HepG2 (cell line): ENCODE measurements around the gene PRUNE1. TPM values are rescaled to one million over a fixed set of nuclear protein-coding genes. Genes with fewer than 3 reads are reported as not detected.

Experiments
- ATF1 ChIP-seq: IDR thresholded peaks from 2 replicates; pipeline ENCODE4 v1.6.1; 2016; ENCODE audit warnings: mild to moderate bottlenecking, control low read depth
- DNMT1 ChIP-seq: sonication (generic); formaldehyde crosslinking; IDR thresholded peaks from 2 replicates; pipeline ENCODE4 v1.5.1; 2020; ENCODE audit warnings: mild to moderate bottlenecking, missing genetic modification reagents
- KAT7 ChIP-seq: IDR thresholded peaks from 2 replicates; pipeline ENCODE4 v1.6.1; 2018; ENCODE audit warnings: borderline replicate concordance, missing compliant biosample characterization
- NBN ChIP-seq: fragments of 450-650 bp; conservative IDR thresholded peaks from 2 replicates; pipeline ENCODE4 v1.6.1; 2017
- PITX1 ChIP-seq: sonication (generic); formaldehyde crosslinking; IDR thresholded peaks from 2 replicates; pipeline ENCODE4 v1.5.1; 2020; ENCODE audit warnings: mild to moderate bottlenecking, missing genetic modification reagents
- PPARG ChIP-seq: conservative IDR thresholded peaks from 2 replicates; pipeline ENCODE4 v1.6.1; 2016; ENCODE audit warnings: missing biosample characterization, missing genetic modification reagents
- RBAK ChIP-seq: sonication (generic); formaldehyde crosslinking; IDR thresholded peaks from 2 replicates; pipeline ENCODE4 v1.5.1; 2020; ENCODE audit warnings: mild to moderate bottlenecking, missing genetic modification reagents
- RCOR2 ChIP-seq: IDR thresholded peaks from 2 replicates; pipeline ENCODE4 v1.6.1; 2016; ENCODE audit warnings: missing biosample characterization, missing genetic modification reagents
- RFX3 ChIP-seq: IDR thresholded peaks from 2 replicates; pipeline ENCODE4 v1.6.1; 2016; ENCODE audit warnings: missing biosample characterization, missing genetic modification reagents
- SMAD9 ChIP-seq: sonication (generic); formaldehyde crosslinking; IDR thresholded peaks from 2 replicates; pipeline ENCODE4 v1.5.1; 2020; ENCODE audit warnings: mild to moderate bottlenecking, missing genetic modification reagents
- SMARCE1 ChIP-seq: fragments of 450-650 bp; IDR thresholded peaks from 2 replicates; pipeline ENCODE4 v1.6.1; 2017; ENCODE audit warnings: borderline replicate concordance
- SUZ12 ChIP-seq: fragments of 150-350 bp; IDR thresholded peaks from 2 replicates; pipeline ENCODE4 v1.6.1; 2014; ENCODE audit warnings: low read depth, low read length
- TBP ChIP-seq: sonication (generic); formaldehyde crosslinking; IDR thresholded peaks from 2 replicates; pipeline ENCODE4 v1.5.0; 2020; ENCODE audit warnings: missing genetic modification reagents
- TMF1 ChIP-seq: sonication (generic); formaldehyde crosslinking; IDR thresholded peaks from 2 replicates; pipeline ENCODE4 v1.8.1; 2022; ENCODE audit warnings: low read depth, missing genetic modification reagents
- ZBTB20 ChIP-seq: sonication (generic); formaldehyde crosslinking; IDR thresholded peaks from 2 replicates; pipeline ENCODE4 v1.8.1; 2023; ENCODE audit warnings: missing genetic modification reagents, low read depth, mild to moderate bottlenecking, borderline replicate concordance
- ZFP36L2 ChIP-seq: sonication (generic); formaldehyde crosslinking; IDR thresholded peaks from 2 replicates; pipeline ENCODE4 v1.4.0; 2020; ENCODE audit warnings: missing genetic modification reagents
- ZFY ChIP-seq: sonication (generic); formaldehyde crosslinking; IDR thresholded peaks from 2 replicates; pipeline ENCODE4 v1.4.0; 2020; ENCODE audit warnings: missing genetic modification reagents
- ZIK1 ChIP-seq: sonication (generic); formaldehyde crosslinking; IDR thresholded peaks from 2 replicates; pipeline ENCODE4 v1.5.0; 2020; ENCODE audit warnings: mild to moderate bottlenecking, low read depth, missing genetic modification reagents, borderline replicate concordance
- ZMYM3 ChIP-seq: sonication (generic); formaldehyde crosslinking; IDR thresholded peaks from 2 replicates; pipeline ENCODE4 v1.5.1; 2020; ENCODE audit warnings: mild to moderate bottlenecking, missing genetic modification reagents
- ZNF20 ChIP-seq: sonication (generic); formaldehyde crosslinking; IDR thresholded peaks from 2 replicates; pipeline ENCODE4 v1.4.0; 2020; ENCODE audit warnings: mild to moderate bottlenecking, moderate library complexity, missing genetic modification reagents
- ZNF282 ChIP-seq: fragments of 450-650 bp; IDR thresholded peaks from 2 replicates; pipeline ENCODE4 v1.6.1; 2018; ENCODE audit not compliant: partially characterized antibody
- ZNF550 ChIP-seq: sonication (generic); formaldehyde crosslinking; IDR thresholded peaks from 2 replicates; pipeline ENCODE4 v1.4.0; 2020; ENCODE audit warnings: mild to moderate bottlenecking, missing genetic modification reagents, borderline replicate concordance
- ZNF557 ChIP-seq: sonication (generic); formaldehyde crosslinking; IDR thresholded peaks from 2 replicates; pipeline ENCODE4 v1.4.0; 2020; ENCODE audit warnings: missing genetic modification reagents
- polyA plus RNA-seq, 8 experiments: library from polyadenylated mRNA; depleted of rRNA in 3 of 8; stranded (reverse) in 7 of 8; unstranded in 1 of 8; fragments of >200 nt; fragmentation: Illumina TruSeq in 4 of 8; extraction: Trizol in 4 of 8; gene quantifications; 2 replicates each; pipeline versions ENCODE4 v1.2.1 to v1.2.3, GENCODE V29; 2011 to 2016; ENCODE audit warnings: low read depth in 4 of 8, missing spikeins in 1 of 8, mixed read lengths in 1 of 8; ENCODE audit not compliant: insufficient read depth in 1 of 8
- total RNA-seq, 5 experiments: library from RNA; depleted of rRNA; stranded (reverse); fragments of >200 nt; fragmentation: Illumina TruSeq; extraction: Trizol; gene quantifications; 2 replicates each; pipeline ENCODE4 v1.2.3, GENCODE V29; 2016; ENCODE audit warnings: low read depth in 1 of 5
- TF ChIP-seq, protein P1 (sequence below): sonication (generic); formaldehyde crosslinking; IDR thresholded peaks from 2 replicates; pipeline ENCODE4 v1.9.0; 2021; ENCODE audit warnings: missing genetic modification reagents, mild to moderate bottlenecking, borderline replicate concordance
- TF ChIP-seq, protein P2 (sequence below): sonication (generic); formaldehyde crosslinking; IDR thresholded peaks from 2 replicates; pipeline ENCODE4; 2020; ENCODE audit warnings: missing genetic modification reagents, mild to moderate bottlenecking, borderline replicate concordance
- TF ChIP-seq, protein P3 (sequence below): sonication (generic); formaldehyde crosslinking; IDR thresholded peaks from 2 replicates; pipeline ENCODE4 v1.9.0; 2021; ENCODE audit warnings: missing genetic modification reagents, borderline replicate concordance

Gene PRUNE1
- total and polyA plus RNA-seq, 2 of the 13 experiments (the other 11 are each of a cell fraction or from before 2014, with no cell fraction given) = 19.0 to 31.9 TPM

DNA sequence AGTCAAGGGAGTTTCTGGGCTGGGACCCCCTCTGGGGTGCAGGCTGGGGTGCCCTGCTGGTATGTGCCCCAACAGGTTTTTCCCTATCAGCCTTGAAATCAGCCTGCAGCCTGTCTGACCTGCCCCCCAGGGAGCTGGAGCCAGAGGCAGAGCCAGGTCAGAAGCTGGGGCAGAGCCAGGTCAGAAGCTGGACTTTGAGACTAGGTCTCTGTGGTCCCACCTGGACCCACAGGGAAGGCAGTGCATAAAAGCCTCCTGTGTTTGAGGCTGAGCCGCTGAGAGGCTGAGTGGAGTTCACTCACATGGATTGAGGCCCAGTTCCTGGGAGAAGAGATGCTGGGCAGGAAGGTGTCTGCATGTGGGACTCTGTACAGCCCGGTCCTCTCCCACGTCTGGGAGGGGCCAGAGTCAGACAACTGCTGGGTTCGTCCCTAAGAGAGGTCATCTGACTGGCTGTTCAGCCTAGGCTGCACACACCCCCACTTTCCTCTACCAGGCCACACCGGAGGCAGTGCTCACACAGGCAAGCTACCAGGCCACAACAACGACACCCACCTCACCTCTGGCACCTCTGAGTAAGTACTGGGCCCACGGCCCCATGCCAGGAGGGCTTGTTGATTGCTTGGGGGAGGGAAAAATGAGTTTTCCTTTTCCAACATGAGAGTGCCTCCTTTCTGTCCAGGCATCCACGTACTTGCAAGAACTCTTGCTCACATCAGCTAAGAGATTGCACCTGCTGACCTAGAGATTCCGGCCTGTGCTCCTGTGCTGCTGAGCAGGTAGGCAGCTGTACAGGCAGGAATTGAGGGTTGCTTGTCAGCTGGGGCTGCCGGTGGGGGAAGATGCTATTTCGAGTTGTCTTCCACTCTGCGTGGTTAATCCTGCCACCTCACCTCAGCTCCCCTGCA lies 26.2 kb upstream of the PRUNE1 start, which contains the start of gene ANXA9 (continued):
- TF ChIP-seq ZNF557 (CRISPR knock-in tag) (no peak), ZNF550 (CRISPR knock-in tag) (no peak; the same call in 1 of the 2 replicates), PITX1 (CRISPR knock-in tag) (peak; percentile 60; the same call in 1 of the 2 replicates), ATF1 (CRISPR knock-in tag) (no peak), DNMT1 (CRISPR knock-in tag) (no peak), SMARCE1 (no peak), PPARG (CRISPR knock-in tag) (peak; percentile 41; the same call in 1 of the 2 replicates), SUZ12 (no peak), ZNF20 (CRISPR knock-in tag) (no peak), RBAK (CRISPR knock-in tag) (no peak; the same call in 1 of the 2 replicates), ZNF282 (no peak), SMAD9 (no peak), ZMYM3 (CRISPR knock-in tag) (no peak; the same call in 1 of the 2 replicates), ZFP36L2 (CRISPR knock-in tag) (no peak), TMF1 (CRISPR knock-in tag) (no peak), ZBTB20 (CRISPR knock-in tag) (peak; percentile 47; the same call in 1 of the 2 replicates), ZFY (CRISPR knock-in tag) (peak; percentile 72), KAT7 (CRISPR knock-in tag) (0 out of 2 replicates have a peak, but pooled peaks have one; percentile 23), ZIK1 (CRISPR knock-in tag) (no peak), TBP (no peak), RFX3 (no peak), NBN (no peak), RCOR2 (CRISPR knock-in tag) (peak; percentile 86)
- TF ChIP-seq, protein P1, sequence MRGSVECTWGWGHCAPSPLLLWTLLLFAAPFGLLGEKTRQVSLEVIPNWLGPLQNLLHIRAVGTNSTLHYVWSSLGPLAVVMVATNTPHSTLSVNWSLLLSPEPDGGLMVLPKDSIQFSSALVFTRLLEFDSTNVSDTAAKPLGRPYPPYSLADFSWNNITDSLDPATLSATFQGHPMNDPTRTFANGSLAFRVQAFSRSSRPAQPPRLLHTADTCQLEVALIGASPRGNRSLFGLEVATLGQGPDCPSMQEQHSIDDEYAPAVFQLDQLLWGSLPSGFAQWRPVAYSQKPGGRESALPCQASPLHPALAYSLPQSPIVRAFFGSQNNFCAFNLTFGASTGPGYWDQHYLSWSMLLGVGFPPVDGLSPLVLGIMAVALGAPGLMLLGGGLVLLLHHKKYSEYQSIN (CRISPR knock-in tag) = no peak
- TF ChIP-seq, protein P2, sequence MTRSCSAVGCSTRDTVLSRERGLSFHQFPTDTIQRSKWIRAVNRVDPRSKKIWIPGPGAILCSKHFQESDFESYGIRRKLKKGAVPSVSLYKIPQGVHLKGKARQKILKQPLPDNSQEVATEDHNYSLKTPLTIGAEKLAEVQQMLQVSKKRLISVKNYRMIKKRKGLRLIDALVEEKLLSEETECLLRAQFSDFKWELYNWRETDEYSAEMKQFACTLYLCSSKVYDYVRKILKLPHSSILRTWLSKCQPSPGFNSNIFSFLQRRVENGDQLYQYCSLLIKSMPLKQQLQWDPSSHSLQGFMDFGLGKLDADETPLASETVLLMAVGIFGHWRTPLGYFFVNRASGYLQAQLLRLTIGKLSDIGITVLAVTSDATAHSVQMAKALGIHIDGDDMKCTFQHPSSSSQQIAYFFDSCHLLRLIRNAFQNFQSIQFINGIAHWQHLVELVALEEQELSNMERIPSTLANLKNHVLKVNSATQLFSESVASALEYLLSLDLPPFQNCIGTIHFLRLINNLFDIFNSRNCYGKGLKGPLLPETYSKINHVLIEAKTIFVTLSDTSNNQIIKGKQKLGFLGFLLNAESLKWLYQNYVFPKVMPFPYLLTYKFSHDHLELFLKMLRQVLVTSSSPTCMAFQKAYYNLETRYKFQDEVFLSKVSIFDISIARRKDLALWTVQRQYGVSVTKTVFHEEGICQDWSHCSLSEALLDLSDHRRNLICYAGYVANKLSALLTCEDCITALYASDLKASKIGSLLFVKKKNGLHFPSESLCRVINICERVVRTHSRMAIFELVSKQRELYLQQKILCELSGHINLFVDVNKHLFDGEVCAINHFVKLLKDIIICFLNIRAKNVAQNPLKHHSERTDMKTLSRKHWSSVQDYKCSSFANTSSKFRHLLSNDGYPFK (CRISPR knock-in tag) = no peak; the same call in 1 of the 2 replicates
- TF ChIP-seq, protein P3, sequence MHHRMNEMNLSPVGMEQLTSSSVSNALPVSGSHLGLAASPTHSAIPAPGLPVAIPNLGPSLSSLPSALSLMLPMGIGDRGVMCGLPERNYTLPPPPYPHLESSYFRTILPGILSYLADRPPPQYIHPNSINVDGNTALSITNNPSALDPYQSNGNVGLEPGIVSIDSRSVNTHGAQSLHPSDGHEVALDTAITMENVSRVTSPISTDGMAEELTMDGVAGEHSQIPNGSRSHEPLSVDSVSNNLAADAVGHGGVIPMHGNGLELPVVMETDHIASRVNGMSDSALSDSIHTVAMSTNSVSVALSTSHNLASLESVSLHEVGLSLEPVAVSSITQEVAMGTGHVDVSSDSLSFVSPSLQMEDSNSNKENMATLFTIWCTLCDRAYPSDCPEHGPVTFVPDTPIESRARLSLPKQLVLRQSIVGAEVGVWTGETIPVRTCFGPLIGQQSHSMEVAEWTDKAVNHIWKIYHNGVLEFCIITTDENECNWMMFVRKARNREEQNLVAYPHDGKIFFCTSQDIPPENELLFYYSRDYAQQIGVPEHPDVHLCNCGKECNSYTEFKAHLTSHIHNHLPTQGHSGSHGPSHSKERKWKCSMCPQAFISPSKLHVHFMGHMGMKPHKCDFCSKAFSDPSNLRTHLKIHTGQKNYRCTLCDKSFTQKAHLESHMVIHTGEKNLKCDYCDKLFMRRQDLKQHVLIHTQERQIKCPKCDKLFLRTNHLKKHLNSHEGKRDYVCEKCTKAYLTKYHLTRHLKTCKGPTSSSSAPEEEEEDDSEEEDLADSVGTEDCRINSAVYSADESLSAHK (CRISPR knock-in tag) = no peak
